ENCODE results near the gene KRCC1.

DNA sequence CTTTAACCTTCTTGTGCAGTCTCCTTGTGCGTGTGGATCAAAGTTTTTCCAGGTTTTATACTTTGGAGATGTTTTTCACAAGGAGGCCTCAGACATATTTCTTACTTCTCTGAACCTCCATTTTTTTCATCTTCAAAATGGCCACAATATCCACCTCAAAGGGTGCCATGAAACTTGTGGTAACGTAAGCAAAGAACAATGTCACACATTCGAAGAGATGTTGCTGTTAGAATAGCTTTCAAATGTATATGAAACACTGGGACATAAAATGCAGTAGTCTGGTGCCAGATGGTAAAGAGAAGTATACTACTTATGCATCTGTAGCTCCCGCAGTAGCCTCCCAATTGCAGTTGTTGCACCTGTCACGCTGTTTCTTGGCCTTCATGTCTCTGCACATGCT, 2.6 kb upstream of the KRCC1 start:
- TF ChIP-seq POLR2A (IDR thresholded peaks at IDR 0.05) = no peak
- no peak for TF ChIP-seq CTCF (IDR thresholded peaks at IDR 0.05 in 8 of 11, conservative IDR thresholded peaks at IDR 0.05 in 3 of 11)
